ENCODE measurements around the gene SLC25A44.

SLC25A44 gene

GRCh38 chr1:156251527-156251926, 57.6 kb downstream of the SLC25A44 start:
- no peak for DNase-seq
- ATAC-seq: no peak
- H3K4me1 Mint-ChIP-seq: peaks cover 22% of the 10 kb centered on the region
- no peaks in the 10 kb centered on the region for H3K27me3 Mint-ChIP-seq
- H3K4me3 Mint-ChIP-seq: no peak overlapping the region
- H3K27ac Mint-ChIP-seq: peak overlapping the region in 1 of 2 donors; percentile 74
- H3K9me3 Mint-ChIP-seq: no peaks in the 10 kb centered on the region

GRCh38 chr1:156253634-156254033, 59.7 kb downstream of the SLC25A44 start:
- Mint-ChIP-seq H3K9me3 (no peaks in the 10 kb centered on the region), H3K4me1 (peaks cover 10% of the 10 kb centered on the region), H3K27ac (peak overlapping the region in 1 of 2 donors; percentile 69), H3K27me3 (no peaks in the 10 kb centered on the region), H3K4me3 (no peak overlapping the region)
- DNase-seq: no peak
- ATAC-seq: no peak

GRCh38 chr1:156257711-156258110, 63.8 kb downstream of the SLC25A44 start:
- H3K4me3 Mint-ChIP-seq: no peak overlapping the region
- H3K4me1 Mint-ChIP-seq: peaks cover 5% of the 10 kb centered on the region
- DNase-seq (no peak), ATAC-seq (no peak)
- H3K27ac Mint-ChIP-seq: peak overlapping the region in 1 of 2 donors; percentile 87
- H3K27me3 Mint-ChIP-seq: no peaks in the 10 kb centered on the region
- no peaks in the 10 kb centered on the region for H3K9me3 Mint-ChIP-seq

- Mint-ChIP-seq H3K4me1 (peaks cover 5% of the 10 kb centered on the region), H3K4me3 (no peak overlapping the region), H3K27me3 (no peaks in the 10 kb centered on the region), H3K27ac (no peak overlapping the region), H3K9me3 (no peaks in the 10 kb centered on the region)
- DNase-seq (no peak), ATAC-seq (no peak)
Measured at GRCh38 chr1:156258859-156259258, 65.0 kb downstream of the SLC25A44 start.

GRCh38 chr1:156259805-156260204, 65.9 kb downstream of the SLC25A44 start:
- Mint-ChIP-seq H3K9me3 (no peaks in the 10 kb centered on the region), H3K4me3 (no peak overlapping the region), H3K27me3 (no peaks in the 10 kb centered on the region), H3K27ac (peak overlapping the region in 1 of 2 donors; percentile 44), H3K4me1 (peaks cover 5% of the 10 kb centered on the region)
- ATAC-seq: no peak
- DNase-seq: no peak

GRCh38 chr1:156260896-156261295, 67.0 kb downstream of the SLC25A44 start:
- Mint-ChIP-seq H3K9me3 (no peaks in the 10 kb centered on the region), H3K4me3 (no peak overlapping the region), H3K27me3 (no peaks in the 10 kb centered on the region), H3K27ac (peak overlapping the region in 1 of 2 donors; percentile 78), H3K4me1 (peaks cover 5% of the 10 kb centered on the region)
- DNase-seq: no peak
- ATAC-seq: no peak
